H1 (cell line): Measurements from ENCODE around the gene TRAF4.

ENCODE experiments used
- BCL11A ChIP-seq, 2 experiments: IDR thresholded peaks; one replicate each; pipeline ENCODE4 v1.6.1; 2011; ENCODE audit warnings: low read depth in 2 of 2, low read length in 2 of 2, mild to moderate bottlenecking in 2 of 2
- CHD1 ChIP-seq: IDR thresholded peaks from 2 replicates; pipeline ENCODE4 v1.6.1; 2012; ENCODE audit warnings: low read depth, low read length, improper control_type of control experiment
- EP300 ChIP-seq, 2 experiments: IDR thresholded peaks; 1 replicate in 1 of 2; 2 replicates in 1 of 2; pipeline ENCODE4 v1.6.1; 2011 to 2012; ENCODE audit warnings: low read depth in 2 of 2, low read length in 2 of 2, mild to moderate bottlenecking in 2 of 2, borderline replicate concordance in 1 of 2, inconsistent platforms in 1 of 2, moderate library complexity in 1 of 2
- HDAC6 ChIP-seq: IDR thresholded peaks from one replicate; pipeline ENCODE4 v1.7.1; 2012; ENCODE audit warnings: low read depth, mild to moderate bottlenecking, inconsistent platforms, low read length, moderate library complexity
- KDM1A ChIP-seq: fragments of 200-600, 300-600 bp; sonication (generic); IDR thresholded peaks from 2 replicates; pipeline ENCODE4 v1.7.1; 2016; ENCODE audit warnings: mild to moderate bottlenecking, low read length, borderline replicate concordance
- POLR2A ChIP-seq, 2 experiments: IDR thresholded peaks; 1 replicate in 1 of 2; 2 replicates in 1 of 2; pipeline ENCODE4 v1.6.1; 2011; ENCODE audit warnings: low read depth in 2 of 2, low read length in 2 of 2, mild to moderate bottlenecking in 2 of 2; ENCODE audit errors: control extremely low read depth in 1 of 2
- TAF1 ChIP-seq: IDR thresholded peaks from 2 replicates; pipeline ENCODE4 v1.6.1; 2011; ENCODE audit warnings: mild to moderate bottlenecking, low read depth, low read length
- TF ChIP-seq, protein P1 (sequence below), 3 experiments: IDR thresholded peaks; 1 replicate in 2 of 3; 2 replicates in 1 of 3; pipeline versions ENCODE4 v1.5.1 to v1.6.1; 2011; ENCODE audit warnings: low read length in 3 of 3, mild to moderate bottlenecking in 3 of 3, inconsistent platforms in 2 of 3, low read depth in 1 of 3, moderate library complexity in 1 of 3; ENCODE audit not compliant: insufficient read depth in 1 of 3; ENCODE audit errors: control extremely low read depth in 1 of 3
- TF ChIP-seq, protein P2 (sequence below): IDR thresholded peaks from 2 replicates; pipeline ENCODE4 v1.6.1; 2012; ENCODE audit warnings: inconsistent platforms
- TF ChIP-seq, protein P3 (sequence below): IDR thresholded peaks from 2 replicates; pipeline ENCODE4 v1.6.1; 2011; ENCODE audit warnings: low read depth, mild to moderate bottlenecking, low read length; ENCODE audit not compliant: insufficient read depth

DNA sequence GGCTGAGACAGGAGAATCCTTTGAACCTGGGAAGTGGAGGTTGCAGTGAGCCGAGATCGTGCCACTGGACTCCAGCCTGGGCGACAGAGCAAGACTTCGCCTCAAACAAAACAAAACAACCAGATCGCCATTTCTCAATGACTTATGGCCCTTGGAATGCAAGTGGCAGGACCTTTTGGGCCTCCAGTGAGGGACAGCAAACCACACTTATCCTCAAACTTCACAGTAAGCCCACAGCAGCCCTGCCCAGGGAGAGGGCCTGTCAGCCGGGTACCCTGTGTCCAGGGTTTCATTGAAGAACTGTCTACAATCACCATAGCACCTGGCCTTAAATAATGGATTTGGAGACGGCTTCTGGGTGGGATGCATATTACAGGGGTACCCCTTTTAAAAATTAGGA lies 11.7 kb downstream of the TRAF4 start:
- TF ChIP-seq, protein P1, sequence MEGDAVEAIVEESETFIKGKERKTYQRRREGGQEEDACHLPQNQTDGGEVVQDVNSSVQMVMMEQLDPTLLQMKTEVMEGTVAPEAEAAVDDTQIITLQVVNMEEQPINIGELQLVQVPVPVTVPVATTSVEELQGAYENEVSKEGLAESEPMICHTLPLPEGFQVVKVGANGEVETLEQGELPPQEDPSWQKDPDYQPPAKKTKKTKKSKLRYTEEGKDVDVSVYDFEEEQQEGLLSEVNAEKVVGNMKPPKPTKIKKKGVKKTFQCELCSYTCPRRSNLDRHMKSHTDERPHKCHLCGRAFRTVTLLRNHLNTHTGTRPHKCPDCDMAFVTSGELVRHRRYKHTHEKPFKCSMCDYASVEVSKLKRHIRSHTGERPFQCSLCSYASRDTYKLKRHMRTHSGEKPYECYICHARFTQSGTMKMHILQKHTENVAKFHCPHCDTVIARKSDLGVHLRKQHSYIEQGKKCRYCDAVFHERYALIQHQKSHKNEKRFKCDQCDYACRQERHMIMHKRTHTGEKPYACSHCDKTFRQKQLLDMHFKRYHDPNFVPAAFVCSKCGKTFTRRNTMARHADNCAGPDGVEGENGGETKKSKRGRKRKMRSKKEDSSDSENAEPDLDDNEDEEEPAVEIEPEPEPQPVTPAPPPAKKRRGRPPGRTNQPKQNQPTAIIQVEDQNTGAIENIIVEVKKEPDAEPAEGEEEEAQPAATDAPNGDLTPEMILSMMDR (IDR thresholded peaks at IDR 0.05; ENCODE audit: control extremely low read depth in 1 of 3, insufficient read depth in 1 of 3, low read depth in 1 of 3, low read length in 3 of 3) = no peak
- no peak for TF ChIP-seq HDAC6
- TF ChIP-seq, protein P2, sequence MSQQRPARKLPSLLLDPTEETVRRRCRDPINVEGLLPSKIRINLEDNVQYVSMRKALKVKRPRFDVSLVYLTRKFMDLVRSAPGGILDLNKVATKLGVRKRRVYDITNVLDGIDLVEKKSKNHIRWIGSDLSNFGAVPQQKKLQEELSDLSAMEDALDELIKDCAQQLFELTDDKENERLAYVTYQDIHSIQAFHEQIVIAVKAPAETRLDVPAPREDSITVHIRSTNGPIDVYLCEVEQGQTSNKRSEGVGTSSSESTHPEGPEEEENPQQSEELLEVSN = no peak
- TF ChIP-seq POLR2A (IDR thresholded peaks at IDR 0.05; ENCODE audit: control extremely low read depth in 1 of 2, low read depth in 2 of 2, low read length in 2 of 2) = no peak
- TF ChIP-seq, protein P3, sequence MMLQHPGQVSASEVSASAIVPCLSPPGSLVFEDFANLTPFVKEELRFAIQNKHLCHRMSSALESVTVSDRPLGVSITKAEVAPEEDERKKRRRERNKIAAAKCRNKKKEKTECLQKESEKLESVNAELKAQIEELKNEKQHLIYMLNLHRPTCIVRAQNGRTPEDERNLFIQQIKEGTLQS = no peak
- TF ChIP-seq BCL11A (IDR thresholded peaks at IDR 0.05; ENCODE audit: low read depth in 2 of 2, low read length in 2 of 2) = no peak
- no peak for TF ChIP-seq CHD1
- no peak for TF ChIP-seq KDM1A
- TF ChIP-seq TAF1 = no peak
- no peak for TF ChIP-seq EP300 (IDR thresholded peaks at IDR 0.05; ENCODE audit: borderline replicate concordance in 1 of 2, low read depth in 2 of 2, low read length in 2 of 2)
